Activated B cell treated with CpG ODN at 0.5 μM for 24 hours (primary cell): Measurements from ENCODE around the gene ZIC1. TPM values are rescaled to one million over a fixed set of nuclear protein-coding genes. Genes with fewer than 3 reads are reported as not detected.

Experiments used
- ATAC-seq: fragments of 200-7000 bp; cut with Tn5 transposase; one replicate; pipeline ENCODE4 v1.10.0; 2021; ENCODE audit warnings: low read depth, mild to moderate bottlenecking, moderate library complexity
- CTCF ChIA-PET: fragments of 350-600 bp; sonication (Branson Sonifier 250); formaldehyde crosslinking; loops from one replicate; lab custom pipeline; 2021; ENCODE audit warnings: antibody characterized with exemption; lab: Charles Lee
- POLR2A ChIA-PET: fragments of 350-600 bp; sonication (Branson Sonifier 250); formaldehyde crosslinking; loops from one replicate; lab custom pipeline; 2021; ENCODE audit warnings: antibody characterized with exemption; lab: Charles Lee
- DNase-seq: peaks from one replicate; pipeline ENCODE4 v3.0.0; 2022
- H3K27ac Mint-ChIP-seq: one replicate; pipeline ENCODE4 v1.8.0; 2020; ENCODE audit warnings: mixed read lengths
- H3K27me3 Mint-ChIP-seq: one replicate; pipeline ENCODE4 v1.8.0; 2021; ENCODE audit warnings: mixed read lengths
- H3K36me3 Mint-ChIP-seq: one replicate; pipeline ENCODE4 v1.8.0; 2021; ENCODE audit warnings: low read depth, mixed read lengths
- H3K4me1 Mint-ChIP-seq: one replicate; pipeline ENCODE4 v1.8.0; 2021; ENCODE audit warnings: mixed read lengths
- H3K4me3 Mint-ChIP-seq: one replicate; pipeline ENCODE4 v1.8.0; 2020; ENCODE audit warnings: mild to moderate bottlenecking, mixed read lengths
- H3K9me3 Mint-ChIP-seq: one replicate; pipeline ENCODE4 v1.8.0; 2020; ENCODE audit warnings: mixed read lengths
- intact Hi-C: fragments of 100-400 bp; cut with micrococcal nuclease; formaldehyde crosslinking; loops from one replicate; pipeline ENCODE4 v1.15.1; 2024
- total RNA-seq: library from RNA; stranded (reverse); gene quantifications from 2 replicates; pipeline ENCODE4 v1.2.3, GENCODE V29; 2022
- TF ChIP-seq, protein P1 (sequence below): fragments of 200-600 bp; IDR thresholded peaks from one replicate; pipeline ENCODE4 v1.8.0; 2022; ENCODE audit warnings: antibody characterized with exemption, mild to moderate bottlenecking

ZIC1 gene
- total RNA-seq, 1 donor from 2014 or later, result not detected

DNA sequence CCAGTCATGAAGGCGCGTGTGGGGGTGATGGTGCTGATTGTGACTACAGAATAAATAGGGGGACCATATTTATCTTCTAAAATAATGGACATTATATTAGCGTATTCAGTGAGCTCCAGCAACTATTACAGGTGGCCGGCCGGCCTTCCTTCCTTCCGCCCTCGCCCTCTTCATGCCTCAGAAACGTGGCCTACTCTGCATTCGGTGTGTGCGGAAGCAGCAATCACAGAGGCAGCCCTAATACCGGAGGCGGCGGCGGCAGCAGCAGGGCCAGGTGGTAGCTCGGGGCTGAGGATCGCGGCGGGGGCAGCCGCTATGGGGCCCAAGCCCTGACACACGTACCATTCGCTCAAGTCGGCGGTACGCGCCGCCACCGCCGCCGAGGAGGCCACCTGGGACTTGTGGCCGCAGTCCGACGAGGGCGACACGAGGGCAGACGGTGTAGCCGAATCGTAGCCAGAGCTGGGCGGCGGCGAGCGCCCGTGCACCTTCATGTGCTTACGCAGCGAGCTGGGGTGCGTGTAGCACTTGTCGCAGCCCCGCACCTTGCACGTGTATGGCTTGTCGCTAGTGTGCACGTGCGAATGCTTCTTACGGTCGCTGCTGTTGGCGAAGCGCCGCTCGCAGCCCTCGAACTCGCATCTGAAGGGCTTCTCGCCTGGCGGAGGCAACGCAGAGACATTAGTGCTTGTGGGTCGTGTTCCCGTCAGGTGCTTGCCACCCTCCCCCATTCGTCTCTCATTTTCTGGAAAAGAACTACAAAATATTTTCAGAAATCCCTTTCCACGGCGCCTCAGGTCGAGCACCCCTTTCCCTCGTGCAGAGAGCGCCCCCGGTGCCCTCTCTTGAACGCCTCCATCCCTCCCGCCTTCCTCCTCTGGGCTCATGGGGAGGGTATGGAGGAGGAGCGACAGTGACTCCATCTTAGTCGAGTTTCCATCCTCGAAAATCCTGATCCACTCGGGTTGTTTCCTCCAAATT lies 18.3 kb upstream of the ZIC1 start:
- Mint-ChIP-seq H3K27me3 (peaks cover 75% of the 10 kb centered on the region), H3K36me3 (peaks cover 2% of the 10 kb centered on the region), H3K4me1 (no peaks in the 10 kb centered on the region), H3K4me3 (no peak overlapping the region), H3K27ac (no peak overlapping the region), H3K9me3 (no peaks in the 10 kb centered on the region)
- intact Hi-C loops, result no loop called here
- ChIA-PET POLR2A (no interaction called here), CTCF (no interaction called here)
- TF ChIP-seq, protein P1, sequence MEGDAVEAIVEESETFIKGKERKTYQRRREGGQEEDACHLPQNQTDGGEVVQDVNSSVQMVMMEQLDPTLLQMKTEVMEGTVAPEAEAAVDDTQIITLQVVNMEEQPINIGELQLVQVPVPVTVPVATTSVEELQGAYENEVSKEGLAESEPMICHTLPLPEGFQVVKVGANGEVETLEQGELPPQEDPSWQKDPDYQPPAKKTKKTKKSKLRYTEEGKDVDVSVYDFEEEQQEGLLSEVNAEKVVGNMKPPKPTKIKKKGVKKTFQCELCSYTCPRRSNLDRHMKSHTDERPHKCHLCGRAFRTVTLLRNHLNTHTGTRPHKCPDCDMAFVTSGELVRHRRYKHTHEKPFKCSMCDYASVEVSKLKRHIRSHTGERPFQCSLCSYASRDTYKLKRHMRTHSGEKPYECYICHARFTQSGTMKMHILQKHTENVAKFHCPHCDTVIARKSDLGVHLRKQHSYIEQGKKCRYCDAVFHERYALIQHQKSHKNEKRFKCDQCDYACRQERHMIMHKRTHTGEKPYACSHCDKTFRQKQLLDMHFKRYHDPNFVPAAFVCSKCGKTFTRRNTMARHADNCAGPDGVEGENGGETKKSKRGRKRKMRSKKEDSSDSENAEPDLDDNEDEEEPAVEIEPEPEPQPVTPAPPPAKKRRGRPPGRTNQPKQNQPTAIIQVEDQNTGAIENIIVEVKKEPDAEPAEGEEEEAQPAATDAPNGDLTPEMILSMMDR, result no peak
- ATAC-seq (no peak), DNase-seq (no peak)

DNA sequence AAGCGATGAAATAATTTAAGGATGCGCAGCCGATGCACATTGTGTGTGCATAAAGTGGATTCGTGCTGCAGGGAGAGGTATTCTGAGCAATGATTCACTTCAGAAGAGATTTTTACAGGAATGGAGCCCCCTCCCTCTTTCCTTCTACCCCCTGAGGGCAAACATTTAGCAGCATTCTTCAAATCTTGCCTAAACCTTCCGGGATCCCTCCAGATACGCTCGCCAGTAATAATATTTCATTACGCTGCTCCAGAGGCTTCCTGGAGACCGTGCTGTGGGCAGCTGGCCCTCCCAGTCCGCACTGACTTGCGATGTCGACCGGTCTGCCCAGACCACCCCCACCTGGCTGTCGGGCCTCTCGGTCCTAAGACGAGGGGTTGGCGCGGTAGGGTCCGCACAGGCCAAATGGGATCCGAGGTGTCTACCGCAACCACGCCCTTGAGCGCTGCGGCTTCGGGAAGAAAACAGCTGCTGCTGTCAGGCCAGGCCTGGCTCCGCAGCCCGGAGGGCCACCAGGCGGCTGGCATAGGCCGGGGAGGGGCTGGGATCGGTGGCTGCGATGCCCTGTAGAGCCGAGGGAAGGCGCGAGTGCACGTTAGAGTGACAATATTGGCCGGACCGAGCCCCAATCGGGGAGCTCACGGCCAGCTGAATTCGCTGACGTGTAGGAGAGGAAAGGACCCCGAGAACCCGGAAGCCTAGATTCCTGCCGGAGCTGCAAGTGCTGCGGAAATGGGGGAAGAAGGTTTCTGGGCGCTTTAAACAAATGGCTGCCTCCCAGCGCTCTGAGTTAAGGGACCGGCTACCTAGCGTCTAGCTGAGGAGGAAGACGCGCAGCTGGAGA lies 17.2 kb upstream of the ZIC1 start:
- POLR2A ChIA-PET, result no interaction called here
- no peaks in the 10 kb centered on the region for H3K4me1 Mint-ChIP-seq
- ATAC-seq (no peak), DNase-seq (no peak)
- H3K27ac Mint-ChIP-seq, result no peak overlapping the region
- H3K9me3 Mint-ChIP-seq, result no peaks in the 10 kb centered on the region
- peaks cover 72% of the 10 kb centered on the region for H3K27me3 Mint-ChIP-seq
- H3K4me3 Mint-ChIP-seq, result no peak overlapping the region
- TF ChIP-seq, protein P1, result no peak
- intact Hi-C loops, result no loop called here
- peaks cover 2% of the 10 kb centered on the region for H3K36me3 Mint-ChIP-seq
- CTCF ChIA-PET, result no interaction called here

DNA sequence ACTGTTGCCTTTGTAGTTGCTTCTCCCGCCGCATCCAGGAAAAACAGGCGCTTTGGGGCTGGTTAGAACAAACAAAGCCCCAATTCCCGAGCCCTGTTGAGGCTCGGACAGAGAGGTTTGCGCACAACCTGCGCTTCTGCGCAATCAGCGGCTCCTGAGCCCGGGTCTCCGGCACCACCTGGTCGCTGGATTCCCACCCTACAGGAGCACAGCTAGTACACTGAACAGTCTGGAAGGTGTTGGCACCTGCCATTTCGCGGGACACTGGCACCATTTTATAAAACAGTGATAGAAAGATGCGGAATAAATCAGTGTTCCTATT lies 16.6 kb upstream of the ZIC1 start:
- intact Hi-C loops, result no loop called here
- H3K27me3 Mint-ChIP-seq, result peaks cover 72% of the 10 kb centered on the region

DNA sequence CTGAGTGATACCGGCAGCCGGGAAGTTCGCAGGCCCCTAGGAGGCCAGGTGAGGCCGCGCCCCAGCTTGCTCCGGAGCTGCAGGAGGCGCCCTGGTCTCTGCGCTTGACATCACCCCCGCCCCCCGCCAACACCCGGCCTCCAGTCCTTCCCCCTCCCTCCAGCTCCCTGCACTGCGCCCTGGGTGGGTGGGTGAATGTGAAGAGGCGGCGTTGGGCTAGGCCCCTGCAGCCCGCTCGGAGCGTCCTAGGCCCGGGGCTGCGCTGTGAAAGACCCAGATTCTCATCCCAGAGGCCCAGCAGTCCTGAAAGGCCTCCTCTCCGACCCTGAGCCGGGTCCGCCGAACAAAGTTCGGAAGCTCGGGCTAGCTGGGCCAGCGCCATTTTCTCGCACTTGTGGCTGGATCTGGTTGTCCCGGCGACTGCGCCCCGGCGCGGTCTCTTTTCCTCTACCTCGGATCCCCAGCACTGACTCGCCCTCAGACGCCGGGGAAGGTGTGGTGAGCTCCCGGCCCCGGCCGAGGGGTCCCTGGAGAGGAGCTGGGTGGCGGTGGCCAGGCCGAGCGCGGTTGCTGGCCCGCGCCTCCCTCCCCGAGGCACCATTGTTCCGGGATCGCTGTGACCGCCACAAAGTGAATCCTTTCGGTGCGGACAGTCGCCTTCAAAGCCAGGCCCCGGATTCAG lies 15.8 kb upstream of the ZIC1 start:
- CTCF ChIA-PET, result interaction anchor here (0.6 kb wide), 1 partner anchor 324 kb away, joined by 4 read pairs; no protein-coding TSS in a partner anchor
- peaks cover 70% of the 10 kb centered on the region for H3K27me3 Mint-ChIP-seq
- POLR2A ChIA-PET, result no interaction called here
- H3K4me1 Mint-ChIP-seq, result no peaks in the 10 kb centered on the region
- TF ChIP-seq, protein P1, result no peak
- H3K36me3 Mint-ChIP-seq, result peaks cover 2% of the 10 kb centered on the region
- ATAC-seq, result no peak
- H3K4me3 Mint-ChIP-seq, result no peak overlapping the region
- no peak for DNase-seq
- intact Hi-C loops, result no loop called here
- no peaks in the 10 kb centered on the region for H3K9me3 Mint-ChIP-seq
- no peak overlapping the region for H3K27ac Mint-ChIP-seq

More for the DNA sequence above, 16.6 kb upstream of the ZIC1 start:
- no peaks in the 10 kb centered on the region for H3K4me1 Mint-ChIP-seq
- H3K4me3 Mint-ChIP-seq, result no peak overlapping the region
- ChIA-PET CTCF (interaction anchor here (0.6 kb wide), 1 partner anchor 325 kb away, joined by 4 read pairs; no protein-coding TSS in a partner anchor), POLR2A (no interaction called here)
- no peak overlapping the region for H3K27ac Mint-ChIP-seq
- DNase-seq, result no peak
- H3K9me3 Mint-ChIP-seq, result no peaks in the 10 kb centered on the region
- TF ChIP-seq, protein P1, result no peak
- peaks cover 2% of the 10 kb centered on the region for H3K36me3 Mint-ChIP-seq
- no peak for ATAC-seq
